Ascending aorta (tissue), 2 donors: ENCODE data around the gene TNFRSF18. TPM values are rescaled to one million over a fixed set of nuclear protein-coding genes. Genes with fewer than 3 reads are reported as not detected.
"Not testable (repeated sequence)": the region's sequence is repeated elsewhere in the genome, so short reads cannot be mapped to it uniquely, and the experiment has no call there.

Source experiments
- DNase-seq, 2 donors: peaks; one replicate each; pipeline ENCODE4 v3.0.0-alpha.2; 2019; ENCODE audit warnings: low spot score in 2 of 2
- H3K27ac ChIP-seq, 2 donors: fragments of 200-600 bp; sonication (generic); one replicate each; pipeline ENCODE4 v1.5.1; 2016 to 2017; ENCODE audit warnings: mild to moderate bottlenecking in 1 of 2
- H3K27me3 ChIP-seq: fragments of 200-600 bp; sonication (generic); one replicate; pipeline ENCODE4 v1.5.1; 2017
- H3K36me3 ChIP-seq, 2 donors: fragments of 200-600 bp; sonication (generic); one replicate each; pipeline ENCODE4 v1.5.1; 2016
- H3K4me1 ChIP-seq, 2 donors: fragments of 200-600 bp; sonication (generic); one replicate each; pipeline ENCODE4 v1.5.1; 2016 to 2017; ENCODE audit warnings: mild to moderate bottlenecking in 1 of 2
- H3K4me3 ChIP-seq, 2 donors: fragments of 200-600 bp; sonication (generic); one replicate each; pipeline ENCODE4 v1.5.1; 2016 to 2017; ENCODE audit warnings: mild to moderate bottlenecking in 1 of 2
- H3K9me3 ChIP-seq, 2 donors: fragments of 200-600 bp; sonication (generic); one replicate each; pipeline ENCODE4 v1.5.1; 2016
- intact Hi-C: fragments of 100-400 bp; cut with DNase I; formaldehyde crosslinking; loops from one replicate; pipeline ENCODE4 v1.15.1; 2023
- total RNA-seq: library from RNA; depleted of rRNA; stranded (reverse); fragments of >200 nt; gene quantifications from one replicate; pipeline ENCODE4 v1.1.0, GENCODE V29; 2016
- TF ChIP-seq, protein P1 (sequence below), 3 experiments: fragments of 200-600 bp in 2 of 3; fragments of 450-650 bp in 1 of 3; sonication (generic) in 2 of 3; IDR thresholded peaks; one replicate each; pipeline ENCODE4 v1.5.1; 2016 to 2019; ENCODE audit warnings: antibody characterized with exemption in 3 of 3, mild to moderate bottlenecking in 1 of 3, moderate library complexity in 1 of 3

TNFRSF18 gene
- total RNA-seq, 1 donor from 2014 or later = not detected

DNA sequence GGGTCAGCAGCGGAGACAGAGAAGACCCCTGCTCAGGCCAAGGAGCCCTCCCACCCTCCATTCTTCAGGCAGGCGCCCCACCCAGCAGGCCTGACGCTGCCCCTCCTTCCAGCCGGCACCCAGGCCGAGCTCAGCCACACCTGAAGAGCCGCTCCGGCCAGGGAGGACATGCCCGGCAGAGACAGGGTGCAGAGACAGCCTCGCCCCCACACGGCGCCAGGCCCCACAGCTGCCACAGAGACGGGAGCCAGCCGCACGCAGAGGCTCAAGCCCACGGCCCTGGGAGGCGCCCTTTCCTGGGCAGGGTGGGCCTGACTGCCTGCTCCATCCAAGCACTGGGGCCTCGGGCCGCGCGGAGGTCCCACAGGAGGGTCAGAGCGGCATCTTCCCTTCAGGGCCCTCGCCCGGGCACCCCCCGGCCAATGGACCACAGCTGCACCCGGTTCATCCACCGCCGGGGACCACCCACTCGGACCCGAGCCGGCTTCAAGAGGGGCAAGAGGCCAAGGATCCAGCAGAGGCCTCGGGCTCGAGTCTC lies 27.5 kb downstream of the TNFRSF18 start:
- intact Hi-C loops = no loop called here
- Histone ChIP-seq H3K4me3 (no peak overlapping the region), H3K4me1 (no peaks in the 10 kb centered on the region), H3K27ac (no peak overlapping the region), H3K36me3 (no peaks in the 10 kb centered on the region), H3K9me3 (no peaks in the 10 kb centered on the region), H3K27me3 (peaks cover 3% of the 10 kb centered on the region)
- DNase-seq = no peak
- TF ChIP-seq, protein P1, sequence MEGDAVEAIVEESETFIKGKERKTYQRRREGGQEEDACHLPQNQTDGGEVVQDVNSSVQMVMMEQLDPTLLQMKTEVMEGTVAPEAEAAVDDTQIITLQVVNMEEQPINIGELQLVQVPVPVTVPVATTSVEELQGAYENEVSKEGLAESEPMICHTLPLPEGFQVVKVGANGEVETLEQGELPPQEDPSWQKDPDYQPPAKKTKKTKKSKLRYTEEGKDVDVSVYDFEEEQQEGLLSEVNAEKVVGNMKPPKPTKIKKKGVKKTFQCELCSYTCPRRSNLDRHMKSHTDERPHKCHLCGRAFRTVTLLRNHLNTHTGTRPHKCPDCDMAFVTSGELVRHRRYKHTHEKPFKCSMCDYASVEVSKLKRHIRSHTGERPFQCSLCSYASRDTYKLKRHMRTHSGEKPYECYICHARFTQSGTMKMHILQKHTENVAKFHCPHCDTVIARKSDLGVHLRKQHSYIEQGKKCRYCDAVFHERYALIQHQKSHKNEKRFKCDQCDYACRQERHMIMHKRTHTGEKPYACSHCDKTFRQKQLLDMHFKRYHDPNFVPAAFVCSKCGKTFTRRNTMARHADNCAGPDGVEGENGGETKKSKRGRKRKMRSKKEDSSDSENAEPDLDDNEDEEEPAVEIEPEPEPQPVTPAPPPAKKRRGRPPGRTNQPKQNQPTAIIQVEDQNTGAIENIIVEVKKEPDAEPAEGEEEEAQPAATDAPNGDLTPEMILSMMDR (IDR thresholded peaks at IDR 0.05) = no peak

DNA sequence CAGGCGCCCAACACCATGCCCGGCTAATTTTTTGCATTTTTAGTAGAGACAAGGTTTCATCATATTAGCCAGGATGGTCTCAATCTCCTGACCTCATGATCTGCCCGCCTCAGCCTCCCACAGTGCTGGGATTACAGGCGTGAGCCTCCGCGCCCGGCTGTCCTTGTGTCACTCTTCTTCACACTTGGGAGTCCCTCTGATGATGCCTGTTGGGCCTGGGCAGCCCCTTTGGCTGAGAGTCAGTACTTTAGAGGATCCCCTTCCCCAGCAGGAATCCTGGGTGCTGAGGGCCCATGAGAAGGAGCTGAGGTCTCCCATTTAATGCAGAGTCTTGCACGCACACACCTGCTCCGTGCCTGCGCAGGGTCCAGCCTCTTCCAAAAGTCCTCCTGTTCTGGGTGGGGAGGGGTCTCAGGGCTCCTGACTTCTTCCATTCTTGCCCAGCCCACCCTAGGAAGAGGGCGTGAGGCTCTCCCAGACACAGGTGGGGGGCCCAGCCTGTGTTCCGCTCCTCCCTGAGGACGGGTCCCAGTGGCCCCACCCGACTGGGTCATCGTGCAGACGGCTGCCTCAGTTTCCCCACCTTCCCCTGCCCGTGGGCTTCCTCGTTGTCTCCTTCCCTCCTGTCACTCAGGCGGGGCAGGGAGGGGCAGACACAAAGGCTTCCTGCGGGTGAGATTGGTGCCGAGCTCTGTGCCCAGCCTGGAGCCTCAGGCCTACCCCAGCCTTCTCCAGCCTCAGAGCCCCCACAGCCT lies 28.8 kb downstream of the TNFRSF18 start:
- DNase-seq = no peak
- intact Hi-C loops = no loop called here
- Histone ChIP-seq H3K9me3 (no peaks in the 10 kb centered on the region), H3K27me3 (peaks cover 5% of the 10 kb centered on the region), H3K4me3 (no peak overlapping the region), H3K27ac (no peak overlapping the region), H3K4me1 (no peaks in the 10 kb centered on the region), H3K36me3 (no peaks in the 10 kb centered on the region)
- TF ChIP-seq, protein P1 (IDR thresholded peaks at IDR 0.05) = no peak

DNA sequence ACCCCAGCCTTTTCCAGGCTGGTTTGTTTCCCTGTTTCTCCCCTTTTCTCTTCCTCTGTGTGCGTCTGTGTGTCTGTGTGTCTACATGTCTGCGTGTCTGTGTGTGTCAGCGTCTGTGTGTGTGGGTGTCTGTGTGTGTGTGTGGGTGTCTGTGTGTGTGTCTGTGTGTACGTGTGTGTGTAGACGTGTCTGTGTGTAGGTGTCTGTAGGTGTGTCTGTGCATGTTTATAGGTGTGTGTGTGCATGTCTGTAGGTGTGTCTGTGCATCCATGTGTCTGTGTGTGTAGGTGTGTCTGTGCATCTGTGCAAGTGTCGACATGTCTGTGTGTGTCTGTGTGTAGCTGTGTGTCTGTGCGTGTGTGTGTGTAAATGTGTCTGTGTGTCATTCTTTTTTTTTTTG lies 29.5 kb downstream of the TNFRSF18 start:
- Histone ChIP-seq H3K27me3 (peaks cover 5% of the 10 kb centered on the region), H3K9me3 (no peaks in the 10 kb centered on the region), H3K36me3 (no peaks in the 10 kb centered on the region), H3K4me3 (no peak overlapping the region), H3K4me1 (no peaks in the 10 kb centered on the region), H3K27ac (no peak overlapping the region)
- TF ChIP-seq, protein P1 (IDR thresholded peaks at IDR 0.05) = no peak
- no peak for DNase-seq
- intact Hi-C loops = no loop called here

DNA sequence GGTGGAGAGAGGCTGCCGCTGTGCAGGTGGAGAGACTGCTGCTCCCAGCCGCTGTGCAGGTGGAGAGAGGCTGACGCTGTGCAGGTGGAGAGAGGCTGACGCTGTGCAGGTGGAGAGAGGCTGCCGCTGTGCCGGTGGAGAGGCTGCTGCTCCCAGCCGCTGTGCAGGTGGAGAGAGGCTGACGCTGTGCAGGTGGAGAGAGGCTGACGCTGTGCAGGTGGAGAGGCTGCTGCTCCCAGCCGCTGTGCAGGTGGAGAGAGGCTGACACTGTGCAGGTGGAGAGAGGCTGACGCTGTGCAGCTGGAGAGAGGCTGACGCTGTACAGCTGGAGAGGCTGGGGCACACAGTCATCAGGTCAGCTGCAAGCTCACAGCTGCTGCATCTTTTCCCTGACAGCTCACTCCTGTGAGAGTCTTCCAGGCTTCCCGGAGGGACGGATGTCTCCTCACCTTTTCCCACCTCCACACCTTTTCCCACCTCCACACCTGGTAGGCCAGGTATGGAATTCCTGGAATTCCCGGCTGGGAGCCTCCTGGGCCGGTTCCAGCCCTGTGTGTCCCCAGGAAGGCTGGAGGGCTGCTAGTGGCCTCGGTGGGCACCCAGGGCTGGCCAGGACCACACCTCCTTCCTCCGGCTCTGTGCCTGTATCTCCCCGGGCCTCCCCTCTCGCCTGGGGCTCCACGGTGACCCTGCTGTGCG lies 30.2 kb downstream of the TNFRSF18 start:
- H3K4me3 ChIP-seq, H3K27ac ChIP-seq, H3K36me3 ChIP-seq, DNase-seq, intact Hi-C loops, H3K9me3 ChIP-seq, H3K27me3 ChIP-seq, H3K4me1 ChIP-seq: not testable (repeated sequence)

DNA sequence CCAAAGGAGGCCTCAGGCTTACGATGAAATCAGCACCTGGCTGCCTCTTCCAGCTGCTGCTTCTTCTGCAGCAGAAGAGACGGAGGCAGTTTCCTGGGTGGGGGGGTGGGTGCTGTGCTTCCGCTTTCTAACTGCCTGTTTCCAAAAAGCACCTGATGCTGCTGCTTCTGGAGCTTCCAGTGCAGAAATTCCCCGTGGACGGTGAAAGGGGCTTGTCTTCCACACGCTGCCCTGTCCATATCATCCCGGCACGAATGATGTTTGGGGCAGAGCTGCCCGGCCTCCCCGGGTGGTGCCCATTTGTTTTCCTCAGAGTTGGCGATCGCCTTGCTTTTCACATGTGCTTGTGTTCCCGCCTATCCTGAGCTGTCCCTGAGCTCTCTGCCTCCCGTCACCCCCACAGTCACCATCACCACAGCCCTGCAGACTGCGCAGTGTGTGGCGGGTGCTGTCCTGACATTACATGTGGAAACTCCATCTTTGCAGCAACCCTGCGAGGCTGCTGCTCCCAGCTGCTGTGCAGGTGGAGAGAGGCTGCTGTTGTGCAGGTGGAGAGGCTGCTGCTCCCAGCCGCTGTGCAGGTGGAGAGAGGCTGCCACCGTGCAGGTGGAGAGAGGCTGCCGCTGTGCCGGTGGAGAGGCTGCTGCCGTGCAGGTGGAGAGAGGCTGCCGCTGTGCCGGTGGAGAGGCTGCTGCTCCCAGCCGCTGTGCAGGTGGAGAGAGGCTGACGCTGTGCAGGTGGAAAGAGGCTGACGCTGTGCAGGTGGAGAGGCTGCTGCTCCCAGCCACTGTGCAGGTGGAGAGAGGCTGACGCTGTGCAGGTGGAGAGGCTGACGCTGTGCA lies 30.9 kb downstream of the TNFRSF18 start:
- Histone ChIP-seq H3K9me3 (no peaks in the 10 kb centered on the region), H3K27me3 (peaks cover 5% of the 10 kb centered on the region), H3K4me1 (no peaks in the 10 kb centered on the region), H3K27ac (no peak overlapping the region), H3K4me3 (no peak overlapping the region), H3K36me3 (no peaks in the 10 kb centered on the region)
- intact Hi-C loops = no loop called here
- TF ChIP-seq, protein P1 (IDR thresholded peaks at IDR 0.05) = no peak
- DNase-seq = no peak
